ENCODE data around the gene RGS14. TPM values are rescaled to one million over a fixed set of nuclear protein-coding genes. Genes with fewer than 3 reads are reported as not detected.

The RGS14 gene
- total RNA-seq, 1 donor from 2014 or later, result 14.1 TPM

DNA sequence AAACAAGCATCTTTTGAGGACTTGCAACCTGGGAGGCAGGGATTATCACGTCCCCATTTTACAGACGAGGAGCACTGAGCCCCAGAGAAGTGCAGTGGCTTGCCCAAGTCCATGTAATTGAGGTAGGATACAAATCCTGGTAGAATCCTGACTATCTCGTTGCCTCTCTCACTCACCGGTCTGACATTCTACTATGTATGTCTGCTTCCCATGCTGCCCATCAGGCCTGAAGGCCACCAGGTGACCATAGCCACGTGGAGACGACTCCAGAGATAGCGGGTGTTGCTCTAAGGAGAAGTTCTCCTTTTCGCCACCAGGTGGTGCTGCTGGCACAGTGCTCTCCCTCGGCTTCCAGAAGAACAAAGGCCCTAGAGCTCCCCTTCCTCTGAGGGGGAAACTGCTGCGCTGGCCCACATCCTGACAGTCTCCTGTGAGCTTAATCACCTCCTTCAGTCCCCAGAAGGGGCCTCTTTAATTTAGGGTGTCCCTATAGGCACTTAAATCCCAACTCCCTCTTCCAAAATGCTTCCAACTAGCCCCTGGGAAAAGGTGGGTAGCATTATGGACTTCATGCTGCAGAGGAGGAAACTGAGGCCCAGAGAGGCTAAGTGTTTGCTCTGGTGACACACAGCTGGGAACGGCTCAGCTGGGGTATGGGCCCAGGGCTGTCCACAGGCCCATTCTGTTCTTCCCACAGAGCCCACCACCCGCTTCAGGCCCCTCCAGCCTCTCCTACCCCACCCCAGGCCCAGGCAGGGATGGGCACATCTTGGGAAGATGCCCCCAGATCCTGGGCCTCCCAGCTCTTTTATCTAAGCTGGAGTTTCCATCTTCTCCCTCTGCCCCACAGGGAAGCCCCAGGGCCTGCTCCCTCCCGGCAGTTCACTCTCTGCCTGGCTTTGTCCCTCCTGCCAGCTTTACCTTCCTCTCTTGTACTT is 32.9 kb downstream of the RGS14 start:
- Mint-ChIP-seq H3K4me3 (no peak overlapping the region), H3K9me3 (no peaks in the 10 kb centered on the region), H3K36me3 (no peaks in the 10 kb centered on the region), H3K27ac (peak overlapping the region; percentile 47), H3K27me3 (ENCODE audit: low read depth) (peaks cover 3% of the 10 kb centered on the region), H3K4me1 (peaks cover 13% of the 10 kb centered on the region)
- TF ChIP-seq CTCF (IDR thresholded peaks at IDR 0.05; ENCODE audit: unreplicated experiment), result peak; percentile 99
- peak; percentile 70 to 91 for DNase-seq (ENCODE audit: low spot score in 2 of 2, unreplicated experiment in 2 of 2)

GRCh38 chr5:177392765-177393164 is 35.0 kb downstream of the RGS14 start:
- Mint-ChIP-seq H3K36me3 (no peaks in the 10 kb centered on the region), H3K4me3 (no peak overlapping the region), H3K27me3 (ENCODE audit: low read depth) (peaks cover 8% of the 10 kb centered on the region), H3K4me1 (peaks cover 13% of the 10 kb centered on the region), H3K27ac (no peak overlapping the region), H3K9me3 (no peaks in the 10 kb centered on the region)
- no peak for TF ChIP-seq CTCF (IDR thresholded peaks at IDR 0.05; ENCODE audit: unreplicated experiment)
- DNase-seq (ENCODE audit: low spot score in 2 of 2, unreplicated experiment in 2 of 2), result no peak

DNA sequence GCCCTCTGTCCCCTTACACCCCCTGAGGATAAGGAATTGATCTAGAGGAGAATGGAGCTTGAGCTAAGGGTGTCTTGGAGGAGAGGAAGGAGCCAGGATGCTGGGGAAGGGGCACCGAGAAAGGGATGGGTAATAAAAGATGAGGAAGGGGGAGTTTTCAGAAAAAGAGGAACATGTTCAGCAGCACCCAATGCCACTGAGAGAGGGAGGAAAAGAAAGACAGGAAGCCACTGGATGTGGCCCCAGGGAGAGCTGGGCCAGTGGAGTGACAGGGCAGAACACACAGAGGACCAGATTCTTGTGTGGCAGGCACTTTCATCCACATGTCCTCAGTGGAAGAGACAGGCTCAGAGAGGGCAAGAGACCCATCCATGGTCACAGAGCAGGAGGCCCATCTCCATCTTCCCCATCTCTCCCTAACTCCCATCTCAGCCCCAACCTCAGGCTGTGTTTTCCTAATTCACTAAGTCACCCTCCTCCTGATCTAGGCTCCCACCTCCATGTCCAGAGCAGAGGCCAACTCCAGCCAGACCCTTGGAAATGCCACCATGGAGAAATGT is 35.6 kb downstream of the RGS14 start:
- Mint-ChIP-seq H3K27ac (no peak overlapping the region), H3K27me3 (ENCODE audit: low read depth) (peaks cover 11% of the 10 kb centered on the region), H3K9me3 (no peaks in the 10 kb centered on the region), H3K4me3 (no peak overlapping the region), H3K36me3 (no peaks in the 10 kb centered on the region), H3K4me1 (peaks cover 13% of the 10 kb centered on the region)
- TF ChIP-seq CTCF (IDR thresholded peaks at IDR 0.05; ENCODE audit: unreplicated experiment), result no peak
- DNase-seq (ENCODE audit: low spot score in 2 of 2, unreplicated experiment in 2 of 2), result no peak

DNA sequence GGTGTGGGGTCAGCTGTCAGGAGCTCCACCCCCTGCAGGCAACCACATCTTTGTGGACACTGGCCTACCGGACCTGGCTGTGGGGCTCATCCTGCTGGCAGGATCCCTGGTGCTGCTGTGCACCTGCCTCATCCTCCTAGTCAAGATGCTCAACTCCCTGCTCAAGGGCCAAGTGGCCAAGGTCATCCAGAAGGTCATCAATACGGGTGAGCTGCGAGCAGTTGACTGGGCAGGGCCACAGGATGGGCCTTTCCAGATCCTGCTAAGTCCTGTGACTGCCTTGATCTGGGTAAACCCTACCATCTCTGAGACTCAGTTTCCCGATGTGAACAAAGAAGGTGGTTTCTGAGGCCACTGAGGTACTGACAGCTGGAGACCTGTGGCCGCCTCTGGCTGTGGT is 36.3 kb downstream of the RGS14 start:
- TF ChIP-seq CTCF (IDR thresholded peaks at IDR 0.05; ENCODE audit: unreplicated experiment), result no peak
- no peak overlapping the region for H3K27ac Mint-ChIP-seq
- H3K9me3 Mint-ChIP-seq, result no peaks in the 10 kb centered on the region
- peaks cover 12% of the 10 kb centered on the region for H3K27me3 Mint-ChIP-seq (ENCODE audit: low read depth)
- DNase-seq (ENCODE audit: low spot score in 2 of 2, unreplicated experiment in 2 of 2), result no peak
- H3K4me1 Mint-ChIP-seq, result peaks cover 13% of the 10 kb centered on the region
- H3K36me3 Mint-ChIP-seq, result no peaks in the 10 kb centered on the region
- no peak overlapping the region for H3K4me3 Mint-ChIP-seq

DNA sequence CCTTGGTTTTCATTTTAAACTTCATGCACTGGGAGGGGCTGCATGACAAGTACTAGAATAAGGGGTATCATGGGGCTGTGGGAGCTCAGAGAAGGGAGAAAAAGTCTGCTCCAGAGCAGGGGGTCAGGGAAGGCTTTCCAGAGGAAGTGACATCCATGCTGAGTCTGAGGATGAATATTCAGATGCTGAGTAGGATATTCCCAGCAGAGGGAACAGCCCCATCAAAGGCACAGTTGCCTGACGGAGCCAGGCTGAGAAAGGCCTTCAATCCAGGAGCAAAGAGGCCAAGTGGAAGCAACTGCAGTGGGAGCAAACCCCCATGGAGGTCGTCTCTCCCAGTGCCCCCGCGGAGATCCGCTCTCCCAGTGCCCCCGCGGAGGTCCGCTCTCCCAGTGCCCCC is 38.4 kb downstream of the RGS14 start:
- no peak overlapping the region for H3K27ac Mint-ChIP-seq
- H3K27me3 Mint-ChIP-seq (ENCODE audit: low read depth), result peaks cover 13% of the 10 kb centered on the region
- no peaks in the 10 kb centered on the region for H3K9me3 Mint-ChIP-seq
- no peak for TF ChIP-seq CTCF (IDR thresholded peaks at IDR 0.05; ENCODE audit: unreplicated experiment)
- no peaks in the 10 kb centered on the region for H3K36me3 Mint-ChIP-seq
- no peak for DNase-seq (ENCODE audit: low spot score in 2 of 2, unreplicated experiment in 2 of 2)
- no peaks in the 10 kb centered on the region for H3K4me1 Mint-ChIP-seq
- H3K4me3 Mint-ChIP-seq, result no peak overlapping the region
